8988T (cell line): ENCODE data around the gene ACOT2.
A peak's percentile ranks its signal among the peaks of the same experiment; 100 is the strongest.
"Not testable (repeated sequence)": the region's sequence is repeated elsewhere in the genome, so short reads cannot be mapped to it uniquely, and the experiment has no call there.

Source experiments
- DNase-seq: peaks from one replicate; pipeline ENCODE4 v3.0.0; 2011

Gene ACOT2

DNA sequence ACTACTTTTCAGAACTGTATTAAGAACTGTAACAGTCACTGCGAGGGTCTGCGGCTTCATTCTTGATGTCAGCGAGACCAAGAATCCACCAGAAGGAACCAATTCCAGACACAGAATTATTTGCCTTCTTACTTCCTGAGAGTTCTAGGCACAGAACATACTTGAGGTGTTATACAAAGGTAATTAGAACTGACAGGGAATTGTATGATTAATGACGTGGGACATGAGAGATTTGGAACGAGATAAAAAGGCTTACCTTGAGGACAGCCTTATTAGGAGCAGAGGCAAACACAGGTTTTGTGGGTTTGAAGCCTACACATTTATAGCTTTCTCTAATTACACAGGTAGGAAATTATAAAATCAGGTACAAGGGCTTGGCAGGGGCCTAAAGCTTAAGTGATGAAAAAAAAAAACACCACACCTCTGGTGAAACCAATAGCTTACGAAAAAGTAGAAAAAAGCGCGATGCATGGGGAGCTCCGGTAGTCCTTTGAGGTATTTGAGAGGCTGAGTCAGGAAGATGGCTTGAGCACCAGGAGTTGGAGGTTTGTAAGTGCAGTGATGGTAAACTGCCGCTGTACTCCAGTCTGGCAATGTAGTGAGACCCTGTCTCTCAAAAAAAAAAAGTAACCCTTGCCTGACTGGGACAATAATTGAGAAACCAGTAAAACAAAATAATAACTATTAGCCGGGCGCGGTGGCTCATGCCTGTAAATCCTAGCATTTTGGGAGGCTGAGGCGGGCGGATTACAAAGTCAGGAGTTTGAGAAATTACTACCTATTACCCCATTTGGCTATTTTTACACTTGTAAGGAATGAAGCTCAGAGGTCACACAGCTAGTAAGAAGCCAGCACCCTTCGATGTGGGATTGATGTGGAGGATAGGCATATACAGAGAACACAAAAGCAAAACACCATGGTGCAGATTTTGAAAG is 795 bp upstream of the ACOT2 start:
- DNase-seq, result no peak

DNA sequence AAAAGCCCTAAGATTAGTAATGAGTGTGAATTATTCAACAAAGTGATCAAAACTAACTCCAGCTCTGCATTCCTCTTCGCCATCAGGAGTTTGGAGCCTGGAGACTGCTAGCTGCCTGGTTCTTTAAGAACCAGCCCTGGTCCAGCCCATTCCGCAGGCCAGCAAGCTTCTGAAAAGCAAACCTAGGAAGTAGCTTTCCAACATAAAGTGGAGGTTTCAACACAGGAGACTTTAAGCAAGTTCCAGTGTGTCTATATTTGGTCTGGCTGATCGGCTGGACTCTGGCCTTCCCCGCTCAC is 178 bp upstream of the ACOT2 start:
- not testable (repeated sequence) for DNase-seq

DNA sequence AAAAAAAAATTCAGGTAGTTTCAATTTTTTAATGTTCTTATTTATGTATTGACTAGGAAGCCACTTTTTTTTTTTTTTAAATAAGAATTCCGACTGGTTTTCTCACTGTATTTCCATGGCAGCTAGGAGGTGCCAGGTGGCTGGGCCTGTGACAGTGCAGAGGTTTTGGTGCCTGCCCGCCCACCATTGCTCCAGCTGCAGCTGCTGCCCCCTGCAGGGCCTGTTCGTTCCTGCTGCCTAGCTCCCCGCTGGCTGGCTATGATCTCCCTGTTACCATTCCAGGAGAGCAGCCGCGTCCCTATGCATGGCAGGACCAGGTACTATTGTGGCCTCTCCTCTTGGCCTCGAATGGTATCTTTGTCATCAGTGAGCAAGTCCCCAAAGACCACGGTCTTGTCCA is 1.9 kb downstream of the ACOT2 start:
- DNase-seq, result not testable (repeated sequence)

DNA sequence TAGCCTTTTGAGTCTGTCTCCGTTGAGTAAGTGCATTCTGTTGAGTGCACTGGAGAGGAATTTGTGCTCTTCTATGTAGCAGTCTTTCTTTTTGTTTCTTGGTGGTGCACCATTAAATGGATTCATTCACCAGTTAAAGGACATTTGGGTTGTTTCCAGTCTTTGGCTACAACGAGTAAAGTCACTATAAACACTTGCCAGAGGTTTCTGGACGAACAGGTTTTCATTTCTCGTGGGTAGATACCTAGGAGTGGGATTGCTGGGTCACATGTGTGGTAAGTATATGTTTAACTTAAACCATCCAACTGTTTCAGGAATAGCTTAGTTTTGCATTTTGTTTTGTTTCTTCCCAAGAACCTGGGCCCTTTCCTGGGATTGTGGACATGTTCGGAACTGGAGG is 4.0 kb downstream of the ACOT2 start:
- not testable (repeated sequence) for DNase-seq

DNA sequence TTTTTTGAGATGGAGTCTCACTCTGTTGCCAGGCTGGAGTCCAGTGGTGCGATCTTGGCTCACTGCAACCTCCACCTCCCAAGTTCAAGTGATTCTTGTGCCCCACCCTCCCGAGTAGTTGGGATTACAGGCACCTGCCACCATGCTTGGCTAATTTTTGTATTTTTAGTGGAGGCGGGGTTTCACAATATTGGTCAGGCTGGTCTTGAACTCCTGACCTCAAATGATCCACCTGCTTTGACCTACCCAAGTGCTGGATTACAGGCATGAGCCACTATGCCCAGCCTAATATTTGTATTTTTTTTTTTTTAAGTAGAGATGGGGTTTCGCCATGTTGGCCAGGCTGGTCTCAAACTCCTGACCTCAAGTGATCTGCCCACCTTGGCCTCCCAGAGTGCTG is 4.7 kb downstream of the ACOT2 start:
- DNase-seq, result not testable (repeated sequence)

DNA sequence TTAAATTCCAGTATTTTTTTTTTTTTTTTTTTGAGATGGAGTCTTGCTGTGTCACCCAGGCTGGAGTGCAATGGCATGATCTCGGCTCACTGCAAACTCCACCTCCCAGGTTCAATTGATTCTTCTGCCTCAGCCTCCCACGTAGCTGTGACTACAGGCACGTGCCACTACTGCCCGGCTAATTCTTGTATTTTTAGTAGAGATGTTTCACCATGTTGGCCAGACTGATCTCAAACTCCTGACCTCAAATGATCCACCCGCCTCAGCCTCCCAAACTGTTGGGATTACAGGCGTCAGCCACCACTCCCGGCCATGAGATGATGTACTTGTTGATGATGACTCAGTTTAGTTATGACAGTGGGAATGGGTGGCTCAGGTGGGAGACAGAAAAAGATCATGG is 5.2 kb downstream of the ACOT2 start:
- DNase-seq, result not testable (repeated sequence)

DNA sequence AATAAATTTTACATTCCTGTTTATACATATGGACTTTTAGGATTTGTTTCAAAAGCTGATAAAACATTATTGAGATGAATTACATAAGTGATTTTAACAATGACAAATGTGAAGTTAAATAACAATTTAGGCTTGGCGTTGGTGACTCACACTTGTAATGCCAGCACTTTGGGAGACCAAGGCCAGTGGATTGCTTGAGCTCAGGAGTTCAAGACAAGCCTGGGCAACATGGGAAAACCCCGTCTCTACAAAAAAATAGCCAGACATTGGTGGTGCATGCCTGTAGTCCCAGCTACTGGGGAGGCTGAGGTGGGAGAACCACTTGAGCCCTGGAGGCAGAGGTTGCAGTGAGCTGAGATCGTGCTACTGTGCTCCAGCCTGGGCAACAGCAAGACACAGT is 7.4 kb downstream of the ACOT2 start:
- no peak for DNase-seq

DNA sequence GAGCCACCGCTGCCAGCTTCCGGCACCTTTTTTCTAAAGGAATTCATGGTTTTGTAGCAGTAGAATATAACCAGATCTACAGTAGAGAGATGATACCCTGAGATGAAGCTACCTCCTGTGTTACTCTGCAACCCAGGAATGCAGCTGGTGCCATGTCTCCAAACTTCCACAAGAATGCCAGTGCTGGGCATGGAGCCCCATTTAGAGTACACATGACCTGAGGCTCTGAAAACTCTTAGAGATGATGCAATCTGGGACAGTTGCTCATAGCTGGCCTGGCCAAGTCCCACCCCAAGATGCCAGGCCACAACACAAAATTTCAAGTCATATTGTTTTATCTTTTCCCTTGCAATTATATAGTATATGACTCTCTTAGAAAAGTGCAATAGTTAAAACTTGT is 8.2 kb downstream of the ACOT2 start:
- not testable (repeated sequence) for DNase-seq

DNA sequence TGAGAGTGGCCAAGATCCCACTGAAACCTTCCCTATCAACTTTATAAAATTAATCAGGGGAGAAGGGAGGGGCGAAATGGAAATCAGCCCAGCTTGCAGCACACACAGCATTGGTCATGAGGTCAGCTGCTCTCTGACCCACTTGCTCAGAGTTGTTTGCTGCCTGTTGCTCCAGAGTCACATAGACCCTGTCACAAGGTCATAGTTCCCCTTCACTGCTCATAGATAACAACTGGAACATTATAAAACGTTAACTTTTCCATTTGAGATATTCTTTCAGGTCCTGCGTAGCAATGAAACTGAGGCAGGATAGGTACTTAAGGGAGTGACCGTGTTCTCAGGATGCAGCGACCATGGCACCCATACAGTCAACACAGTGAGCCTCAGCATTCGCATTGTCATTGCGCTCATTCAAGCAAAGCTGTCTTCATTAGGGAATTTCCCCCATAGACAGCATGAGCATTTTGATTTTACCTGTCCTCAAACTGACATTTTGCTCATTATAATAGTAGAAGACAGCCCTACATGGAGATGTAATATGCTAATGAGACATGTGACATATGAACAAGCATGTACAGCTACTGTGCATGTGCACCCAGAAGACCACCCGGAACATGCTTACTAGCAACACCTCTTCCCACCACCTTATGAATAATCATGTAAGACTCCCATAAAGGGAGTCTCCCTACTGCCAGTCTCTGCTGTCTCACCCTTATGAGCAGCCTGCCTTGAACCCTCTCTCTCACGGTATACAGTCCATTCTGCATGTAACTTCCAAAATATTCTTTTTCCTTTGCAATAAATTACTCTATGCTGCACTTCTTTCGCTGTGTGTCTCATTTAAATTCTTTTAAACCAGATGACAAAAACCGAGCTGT is 13.3 kb downstream of the ACOT2 start:
- DNase-seq, result not testable (repeated sequence)

DNA sequence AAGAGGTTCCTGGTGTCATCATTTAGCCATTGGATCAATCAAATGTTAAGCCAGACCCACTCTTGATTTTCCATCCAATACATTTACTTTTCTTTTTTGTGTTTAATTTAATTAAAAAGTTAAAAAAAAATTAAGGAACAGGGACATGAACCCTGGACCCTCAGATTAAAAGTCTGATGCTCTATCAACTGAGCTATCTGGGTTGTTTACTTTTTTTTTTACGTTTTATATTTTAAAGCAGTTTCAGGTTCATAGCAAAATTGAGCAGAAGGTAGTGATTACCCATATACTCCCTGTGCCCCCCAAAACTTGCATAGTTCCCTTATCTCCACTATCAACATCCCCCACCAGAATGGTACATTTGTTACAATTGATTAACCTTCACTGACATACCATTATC is 19.7 kb downstream of the ACOT2 start:
- no peak for DNase-seq

DNA sequence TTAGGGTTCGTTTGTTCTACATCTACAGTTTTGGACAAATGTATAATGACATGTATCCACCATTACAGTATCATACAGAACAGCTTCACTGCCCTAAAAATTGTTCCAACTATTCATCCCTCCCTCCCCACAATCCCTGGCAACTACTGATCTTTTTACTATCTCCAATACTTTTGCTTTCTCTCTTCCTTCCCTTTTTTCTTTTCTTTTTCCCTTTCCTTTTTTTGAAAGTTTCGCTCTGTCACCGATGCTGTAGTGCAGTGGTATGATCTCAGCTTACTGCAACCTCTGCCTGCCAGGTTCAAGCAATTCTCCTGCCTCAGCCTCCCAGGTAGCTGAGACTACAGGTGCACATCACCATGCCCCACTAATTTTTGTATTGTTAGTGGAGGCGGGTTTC is 20.1 kb downstream of the ACOT2 start:
- no peak for DNase-seq

DNA sequence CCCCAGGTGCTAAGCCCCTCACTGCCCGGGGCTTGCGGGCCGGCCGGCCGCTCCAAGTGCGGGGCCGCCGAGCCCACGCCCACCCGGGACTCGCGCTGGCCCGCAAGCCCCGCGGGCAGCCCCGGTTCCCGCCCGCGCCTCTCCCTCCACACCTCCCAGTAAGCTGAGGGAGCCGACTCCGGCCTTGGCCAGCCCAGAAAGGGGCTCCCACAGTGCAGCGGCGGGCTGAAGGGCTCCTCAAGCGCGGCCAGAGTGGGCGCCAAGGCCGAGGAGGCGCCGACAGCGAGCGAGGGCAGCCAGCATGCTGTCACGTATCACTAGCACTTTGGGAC is 21.6 kb downstream of the ACOT2 start:
- DNase-seq, result not testable (repeated sequence)

DNA sequence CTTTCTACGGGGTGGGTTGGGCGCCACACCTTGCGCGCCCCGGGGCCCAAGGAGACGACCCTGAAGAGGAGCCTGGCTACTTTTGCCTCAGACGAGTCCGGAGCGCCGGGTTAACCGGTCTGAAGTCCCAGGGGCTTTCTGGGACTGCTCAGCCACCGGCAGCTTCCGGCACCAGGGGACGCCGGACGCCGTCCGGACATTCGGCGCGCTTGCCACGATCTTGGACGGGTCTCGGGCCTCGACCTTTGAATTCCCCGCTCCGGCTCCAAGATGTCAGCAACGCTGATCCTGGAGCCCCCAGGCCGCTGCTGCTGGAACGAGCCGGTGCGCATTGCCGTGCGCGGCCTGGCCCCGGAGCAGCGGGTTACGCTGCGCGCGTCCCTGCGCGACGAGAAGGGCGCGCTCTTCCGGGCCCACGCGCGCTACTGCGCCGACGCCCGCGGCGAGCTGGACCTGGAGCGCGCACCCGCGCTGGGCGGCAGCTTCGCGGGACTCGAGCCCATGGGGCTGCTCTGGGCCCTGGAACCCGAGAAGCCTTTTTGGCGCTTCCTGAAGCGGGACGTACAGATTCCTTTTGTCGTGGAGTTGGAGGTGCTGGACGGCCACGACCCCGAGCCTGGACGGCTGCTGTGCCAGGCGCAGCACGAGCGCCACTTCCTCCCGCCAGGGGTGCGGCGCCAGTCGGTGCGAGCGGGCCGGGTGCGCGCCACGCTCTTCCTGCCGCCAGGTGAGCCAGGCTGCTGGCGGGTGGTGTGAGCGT is 22.9 kb downstream of the ACOT2 start, which contains the start of gene ACOT4:
Gene ACOT4 (plus strand): TSS at position 184 of the 760 bp plus-strand sequence. CDS start 87 bp downstream, at position 271.
- DNase-seq, result peak; percentile 60

DNA sequence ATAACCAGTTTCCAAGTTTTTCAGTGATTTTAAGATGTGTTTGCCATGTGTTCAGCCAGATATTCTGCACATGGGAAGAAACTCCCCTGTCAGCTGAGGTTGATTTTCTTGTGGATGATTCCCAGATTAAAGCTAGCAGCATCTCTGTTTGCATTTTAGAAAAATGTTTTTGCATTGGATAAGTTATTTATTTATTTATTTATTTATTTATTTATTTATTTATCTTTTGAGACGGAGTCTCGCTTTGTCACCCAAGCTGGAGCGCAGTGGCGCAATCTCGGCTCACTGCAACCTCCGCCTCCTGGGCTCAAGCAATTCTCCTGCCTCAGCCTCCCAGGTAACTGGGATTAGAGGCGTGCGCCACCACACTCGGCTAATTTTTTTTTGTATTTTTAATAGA is 25.5 kb downstream of the ACOT2 start:
- no peak for DNase-seq

DNA sequence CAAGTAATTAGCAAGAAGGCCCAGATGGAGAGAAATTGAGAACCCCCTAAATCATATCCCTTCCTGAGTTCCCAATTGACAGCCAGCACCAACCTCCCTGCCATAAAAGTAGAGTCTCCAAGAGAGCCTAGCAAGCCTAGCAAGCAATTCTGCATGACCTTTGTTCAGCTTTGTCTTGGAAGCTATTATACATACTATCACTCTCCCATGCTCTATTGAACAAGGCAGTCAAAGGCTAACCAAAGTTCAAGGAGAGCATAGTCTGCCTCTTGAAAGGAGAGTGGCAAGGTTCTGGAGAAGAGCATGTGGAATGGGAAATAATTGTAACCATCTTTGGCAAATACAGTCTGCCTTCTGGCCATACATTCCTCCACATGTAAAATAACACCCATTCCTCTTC is 30.5 kb downstream of the ACOT2 start:
- no peak for DNase-seq

DNA sequence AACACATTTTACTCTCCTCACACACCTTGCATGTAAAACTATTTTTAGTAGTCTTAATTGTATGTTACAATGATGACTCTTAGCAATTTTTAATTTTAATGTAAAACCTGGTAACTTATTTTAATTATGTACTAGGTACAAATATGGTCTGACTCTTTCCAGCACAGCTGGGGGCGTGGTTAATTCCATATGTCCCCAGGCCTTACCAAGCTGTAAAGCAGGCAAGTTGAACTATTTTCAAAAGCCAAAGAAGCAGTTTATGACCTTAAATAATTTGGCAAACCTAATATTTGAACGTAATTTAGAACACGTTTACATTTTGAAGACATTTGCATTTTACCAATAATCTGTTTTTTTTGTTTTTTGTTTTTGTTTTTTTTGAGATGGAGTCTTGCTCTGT is 34.0 kb downstream of the ACOT2 start:
- DNase-seq, result no peak

DNA sequence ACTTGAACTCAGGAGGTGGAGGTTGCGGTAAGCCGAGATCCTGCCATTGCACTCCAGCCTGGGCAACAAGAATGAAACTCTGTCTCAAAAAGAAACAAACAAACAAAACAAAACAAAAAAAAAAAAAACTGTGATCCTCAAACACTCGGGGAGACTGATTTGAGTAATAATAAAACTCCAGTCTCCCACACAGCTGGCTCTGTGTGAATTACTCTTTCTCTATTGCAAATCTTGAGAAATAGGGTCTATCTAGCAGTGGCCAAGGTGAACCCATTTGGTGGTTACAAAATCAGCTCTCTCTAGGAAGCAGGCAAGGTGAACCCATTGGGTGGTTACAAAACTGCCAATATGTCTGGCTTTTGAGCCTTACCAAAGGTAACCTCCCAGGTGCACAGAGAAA is 37.3 kb downstream of the ACOT2 start:
- DNase-seq, result no peak

DNA sequence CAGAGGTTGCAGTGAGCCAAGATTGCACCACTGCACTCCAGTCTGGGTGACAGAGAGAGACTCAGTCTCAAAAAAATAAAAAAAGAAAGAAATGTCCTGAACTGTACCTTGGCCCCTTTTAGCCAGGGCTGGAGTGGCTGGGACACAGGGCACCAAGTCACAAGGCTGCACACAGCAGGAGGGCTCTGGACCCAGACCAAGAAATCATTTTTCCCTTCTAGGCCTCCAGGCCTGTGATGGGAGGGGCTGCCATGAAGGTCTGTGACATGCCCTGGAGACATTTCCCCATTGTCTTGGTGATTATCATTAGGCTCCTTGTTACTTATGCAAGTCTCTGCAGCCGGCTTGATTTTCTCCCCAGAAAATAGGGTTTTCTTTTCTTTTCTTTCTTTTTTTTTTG is 38.2 kb downstream of the ACOT2 start:
- no peak for DNase-seq

DNA sequence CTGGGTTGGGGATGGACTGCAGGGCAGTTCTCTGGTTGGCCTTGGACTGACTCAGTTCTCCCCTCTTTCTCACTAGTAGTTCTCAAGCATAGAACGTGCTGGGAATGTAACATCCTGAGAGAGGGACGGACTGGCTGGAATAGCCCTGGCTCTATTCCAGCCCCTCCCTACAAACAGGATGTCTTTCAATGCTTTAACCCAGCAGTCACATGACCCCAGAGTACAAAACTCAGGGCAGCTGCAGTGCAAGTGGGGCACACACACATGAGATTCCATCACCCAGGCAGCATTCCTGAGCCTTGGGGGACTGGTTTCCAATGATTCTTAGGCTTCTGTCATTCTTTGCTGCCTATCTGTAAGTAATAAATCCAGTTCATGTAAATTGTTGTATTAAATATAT is 41.7 kb downstream of the ACOT2 start:
- DNase-seq, result no peak

DNA sequence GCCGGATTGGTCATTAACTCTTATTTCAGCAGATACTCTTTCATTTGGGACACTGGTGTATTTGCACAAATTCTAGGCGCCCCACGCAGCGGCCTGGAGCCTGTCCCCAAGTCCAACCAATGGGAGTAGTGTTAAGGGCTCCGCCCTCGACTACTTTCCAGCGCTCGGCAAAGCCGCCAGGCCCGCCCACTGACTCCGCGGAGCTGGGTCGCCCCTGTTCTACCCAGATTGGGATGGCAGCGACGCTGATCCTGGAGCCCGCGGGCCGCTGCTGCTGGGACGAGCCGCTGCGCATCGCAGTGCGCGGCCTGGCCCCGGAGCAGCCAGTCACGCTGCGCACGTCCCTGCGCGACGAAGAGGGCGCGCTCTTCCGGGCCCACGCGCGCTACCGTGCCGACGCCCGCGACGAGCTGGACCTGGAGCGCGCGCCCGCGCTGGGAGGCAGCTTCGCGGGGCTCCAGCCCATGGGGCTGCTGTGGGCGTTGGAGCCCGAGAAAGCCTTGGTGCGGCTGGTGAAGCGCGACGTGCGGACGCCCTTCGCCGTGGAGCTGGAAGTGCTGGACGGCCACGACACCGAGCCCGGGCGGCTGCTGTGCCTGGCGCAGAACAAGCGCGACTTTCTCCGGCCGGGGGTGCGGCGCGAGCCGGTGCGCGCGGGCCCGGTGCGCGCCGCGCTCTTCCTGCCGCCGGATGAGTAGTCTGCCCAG is 43.5 kb downstream of the ACOT2 start, which contains the start of gene ACOT6:
Gene ACOT6 (plus strand): TSS at position 179 of the 707 bp plus-strand sequence. CDS start 55 bp downstream, at position 234.
- peak; percentile 76 for DNase-seq

DNA sequence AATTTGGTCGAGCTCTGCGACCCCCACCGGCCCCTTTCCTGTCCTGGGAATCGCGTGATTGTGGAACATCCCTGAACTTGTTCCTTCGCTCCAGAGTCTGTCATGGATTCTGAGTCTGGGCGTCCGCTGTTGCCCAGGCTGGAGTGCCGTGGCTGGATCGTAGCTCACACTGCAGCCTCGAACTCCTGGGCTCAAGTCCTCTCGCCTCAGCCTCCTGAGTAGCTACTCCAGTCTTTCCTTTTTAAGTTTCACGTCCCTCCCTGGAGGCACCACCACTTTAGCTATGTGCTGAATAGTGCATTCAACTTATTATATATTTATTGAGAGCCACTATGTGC is 44.0 kb downstream of the ACOT2 start:
- no peak for DNase-seq

DNA sequence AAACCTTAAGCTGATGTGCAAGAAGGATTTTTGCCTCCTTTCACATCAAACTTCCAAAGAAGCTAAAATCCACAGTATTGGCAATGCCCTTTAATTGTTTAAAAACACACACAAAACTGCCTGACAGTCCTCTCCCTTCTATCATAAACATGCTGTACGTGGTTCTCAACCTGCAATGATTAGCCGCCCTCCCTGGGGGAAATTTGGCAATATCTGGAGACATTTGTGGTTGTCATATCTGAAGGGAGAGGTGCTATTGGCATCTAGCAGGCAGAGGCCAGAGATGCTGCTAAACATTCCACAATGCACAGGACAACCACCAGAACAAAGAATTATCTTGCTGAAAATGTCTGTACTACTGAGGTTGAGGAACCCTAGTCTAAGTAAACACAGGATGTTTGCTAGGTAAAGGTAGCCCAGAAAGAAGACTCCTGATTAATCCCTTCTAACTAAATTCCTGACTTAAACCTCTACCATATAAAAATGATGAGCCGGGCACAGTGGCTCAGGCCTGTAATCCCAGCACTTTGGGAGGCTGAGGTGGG is 44.5 kb downstream of the ACOT2 start:
- DNase-seq, result no peak
